ENCODE data around the gene TSSK2. TPM values are rescaled to one million over a fixed set of nuclear protein-coding genes. Genes with fewer than 3 reads are reported as not detected.

Gene TSSK2
- total and polyA plus RNA-seq, 2 experiments from 2014 or later: not detected

- no peak for TF ChIP-seq POLR2AphosphoS5 (IDR thresholded peaks at IDR 0.05; ENCODE audit: low read depth)
- TF ChIP-seq JUNB (IDR thresholded peaks at IDR 0.05; ENCODE audit: unreplicated experiment): no peak
- no peak for TF ChIP-seq ZNF462 (CRISPR knock-in tag; IDR thresholded peaks at IDR 0.05)
- TF ChIP-seq, protein P1, sequence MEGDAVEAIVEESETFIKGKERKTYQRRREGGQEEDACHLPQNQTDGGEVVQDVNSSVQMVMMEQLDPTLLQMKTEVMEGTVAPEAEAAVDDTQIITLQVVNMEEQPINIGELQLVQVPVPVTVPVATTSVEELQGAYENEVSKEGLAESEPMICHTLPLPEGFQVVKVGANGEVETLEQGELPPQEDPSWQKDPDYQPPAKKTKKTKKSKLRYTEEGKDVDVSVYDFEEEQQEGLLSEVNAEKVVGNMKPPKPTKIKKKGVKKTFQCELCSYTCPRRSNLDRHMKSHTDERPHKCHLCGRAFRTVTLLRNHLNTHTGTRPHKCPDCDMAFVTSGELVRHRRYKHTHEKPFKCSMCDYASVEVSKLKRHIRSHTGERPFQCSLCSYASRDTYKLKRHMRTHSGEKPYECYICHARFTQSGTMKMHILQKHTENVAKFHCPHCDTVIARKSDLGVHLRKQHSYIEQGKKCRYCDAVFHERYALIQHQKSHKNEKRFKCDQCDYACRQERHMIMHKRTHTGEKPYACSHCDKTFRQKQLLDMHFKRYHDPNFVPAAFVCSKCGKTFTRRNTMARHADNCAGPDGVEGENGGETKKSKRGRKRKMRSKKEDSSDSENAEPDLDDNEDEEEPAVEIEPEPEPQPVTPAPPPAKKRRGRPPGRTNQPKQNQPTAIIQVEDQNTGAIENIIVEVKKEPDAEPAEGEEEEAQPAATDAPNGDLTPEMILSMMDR (conservative IDR thresholded peaks at IDR 0.05; ENCODE audit: low read depth in 2 of 2): no peak
- TF ChIP-seq, protein P2, sequence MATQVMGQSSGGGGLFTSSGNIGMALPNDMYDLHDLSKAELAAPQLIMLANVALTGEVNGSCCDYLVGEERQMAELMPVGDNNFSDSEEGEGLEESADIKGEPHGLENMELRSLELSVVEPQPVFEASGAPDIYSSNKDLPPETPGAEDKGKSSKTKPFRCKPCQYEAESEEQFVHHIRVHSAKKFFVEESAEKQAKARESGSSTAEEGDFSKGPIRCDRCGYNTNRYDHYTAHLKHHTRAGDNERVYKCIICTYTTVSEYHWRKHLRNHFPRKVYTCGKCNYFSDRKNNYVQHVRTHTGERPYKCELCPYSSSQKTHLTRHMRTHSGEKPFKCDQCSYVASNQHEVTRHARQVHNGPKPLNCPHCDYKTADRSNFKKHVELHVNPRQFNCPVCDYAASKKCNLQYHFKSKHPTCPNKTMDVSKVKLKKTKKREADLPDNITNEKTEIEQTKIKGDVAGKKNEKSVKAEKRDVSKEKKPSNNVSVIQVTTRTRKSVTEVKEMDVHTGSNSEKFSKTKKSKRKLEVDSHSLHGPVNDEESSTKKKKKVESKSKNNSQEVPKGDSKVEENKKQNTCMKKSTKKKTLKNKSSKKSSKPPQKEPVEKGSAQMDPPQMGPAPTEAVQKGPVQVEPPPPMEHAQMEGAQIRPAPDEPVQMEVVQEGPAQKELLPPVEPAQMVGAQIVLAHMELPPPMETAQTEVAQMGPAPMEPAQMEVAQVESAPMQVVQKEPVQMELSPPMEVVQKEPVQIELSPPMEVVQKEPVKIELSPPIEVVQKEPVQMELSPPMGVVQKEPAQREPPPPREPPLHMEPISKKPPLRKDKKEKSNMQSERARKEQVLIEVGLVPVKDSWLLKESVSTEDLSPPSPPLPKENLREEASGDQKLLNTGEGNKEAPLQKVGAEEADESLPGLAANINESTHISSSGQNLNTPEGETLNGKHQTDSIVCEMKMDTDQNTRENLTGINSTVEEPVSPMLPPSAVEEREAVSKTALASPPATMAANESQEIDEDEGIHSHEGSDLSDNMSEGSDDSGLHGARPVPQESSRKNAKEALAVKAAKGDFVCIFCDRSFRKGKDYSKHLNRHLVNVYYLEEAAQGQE (IDR thresholded peaks at IDR 0.05; ENCODE audit: unreplicated experiment): no peak
- TF ChIP-seq ZNF114 (CRISPR knock-in tag; IDR thresholded peaks at IDR 0.05): no peak
- TF ChIP-seq ZNF331 (CRISPR knock-in tag; IDR thresholded peaks at IDR 0.05; ENCODE audit: low read depth): no peak
- TF ChIP-seq NANOG (IDR thresholded peaks at IDR 0.05; ENCODE audit: borderline replicate concordance): no peak
- no peak for TF ChIP-seq EZH2 (IDR thresholded peaks at IDR 0.05; ENCODE audit: low read depth, unreplicated experiment)
- TF ChIP-seq STAT1 (IDR thresholded peaks at IDR 0.05; ENCODE audit: unreplicated experiment): no peak
- no peak for TF ChIP-seq ETS1 (IDR thresholded peaks at IDR 0.05)
- Mint-ChIP-seq H3K9me3 (no peaks in the 10 kb centered on the region), H3K4me1 (peaks cover 7% of the 10 kb centered on the region; the same call in 1 of the 3 replicates), H3K27ac (no peak overlapping the region), H3K27me3 (ENCODE audit: insufficient read depth, low read depth, poor library complexity) (peaks cover 12% of the 10 kb centered on the region), H3K36me3 (ENCODE audit: low read depth) (peaks cover 35% of the 10 kb centered on the region), H3K4me3 (no peak overlapping the region)
- no peaks in the 10 kb centered on the region for H4K20me1 ChIP-seq (replicated peaks; ENCODE audit: insufficient read depth)
- no peaks in the 10 kb centered on the region for H3K79me2 ChIP-seq (replicated peaks; ENCODE audit: insufficient read depth)
- H3K4me2 ChIP-seq: no peak overlapping the region
- H3K27ac ChIP-seq (ENCODE audit: low read depth): no peak overlapping the region
- H3K4me1 ChIP-seq (ENCODE audit: insufficient read depth): no peaks in the 10 kb centered on the region
- ATAC-seq (no peak), DNase-seq (ENCODE audit: low spot score) (no peak)
- H3K36me3 ChIP-seq (ENCODE audit: insufficient read depth): no peaks in the 10 kb centered on the region
- no peaks in the 10 kb centered on the region for H3K9me2 ChIP-seq (ENCODE audit: insufficient read depth)
- no peak overlapping the region for H2AFZ ChIP-seq
- H3K4me3 ChIP-seq: no peak overlapping the region
- no peaks in the 10 kb centered on the region for H3K27me3 ChIP-seq (ENCODE audit: insufficient read depth)
- H3F3A ChIP-seq (replicated peaks; ENCODE audit: low read depth): no peaks in the 10 kb centered on the region
Measured at GRCh38 chr22:19132153-19132552, 1.0 kb downstream of the TSSK2 start.

Measured in GM23338 (cell line).